Trophoblast cell (in vitro differentiated cells and primary cell): ENCODE data around the gene U2AF1L4.

Experiments
- DNase-seq, 2 donors: peaks; one replicate each; pipeline ENCODE4 v3.0.0-alpha.2; 2016
- H2AFZ ChIP-seq: 2 replicates; pipeline ENCODE4 v1.6.1; 2013; ENCODE audit warnings: low read length, moderate library complexity, mild to moderate bottlenecking; ENCODE audit not compliant: insufficient read depth, poor library complexity
- H2AK5ac ChIP-seq: 2 replicates; pipeline ENCODE4 v1.6.1; 2013; ENCODE audit warnings: mild to moderate bottlenecking, low read length
- H2BK120ac ChIP-seq: 2 replicates; pipeline ENCODE4 v1.6.1; 2013; ENCODE audit warnings: low read length, mild to moderate bottlenecking, moderate library complexity; ENCODE audit not compliant: insufficient read depth, poor library complexity
- H2BK12ac ChIP-seq: 2 replicates; pipeline ENCODE4 v1.6.1; 2013; ENCODE audit warnings: mild to moderate bottlenecking, low read length, moderate library complexity
- H2BK5ac ChIP-seq: 2 replicates; pipeline ENCODE4 v1.6.1; 2013; ENCODE audit warnings: low read length, low read depth, moderate library complexity, mild to moderate bottlenecking; ENCODE audit not compliant: poor library complexity
- H3K14ac ChIP-seq: 2 replicates; pipeline ENCODE4 v1.6.1; 2013; ENCODE audit warnings: mild to moderate bottlenecking, low read length
- H3K18ac ChIP-seq: 2 replicates; pipeline ENCODE4 v1.6.1; 2013; ENCODE audit warnings: mild to moderate bottlenecking, low read length
- H3K23ac ChIP-seq: 2 replicates; pipeline ENCODE4 v1.6.1; 2013; ENCODE audit warnings: low read length
- H3K27ac ChIP-seq: 2 replicates; pipeline ENCODE4 v1.5.1; 2013; ENCODE audit warnings: low read depth, mild to moderate bottlenecking, inconsistent platforms, low read length, moderate library complexity
- H3K27me3 ChIP-seq: 2 replicates; pipeline ENCODE4 v1.6.1; 2013; ENCODE audit warnings: inconsistent platforms, mild to moderate bottlenecking, low read length, moderate library complexity; ENCODE audit not compliant: insufficient read depth
- H3K36me3 ChIP-seq, 2 experiments: 1 replicate in 1 of 2; 2 replicates in 1 of 2; pipeline ENCODE4 v1.6.1; 2013; ENCODE audit warnings: low read length in 2 of 2, mild to moderate bottlenecking in 2 of 2, moderate library complexity in 1 of 2; ENCODE audit not compliant: insufficient read depth in 2 of 2, control insufficient read depth in 1 of 2
- H3K4ac ChIP-seq: 2 replicates; pipeline ENCODE4 v1.6.1; 2013; ENCODE audit warnings: low read depth, mild to moderate bottlenecking, low read length, moderate library complexity
- H3K4me1 ChIP-seq, 2 experiments: 1 replicate in 1 of 2; 2 replicates in 1 of 2; pipeline ENCODE4 v1.6.1; 2013; ENCODE audit warnings: low read length in 2 of 2, mild to moderate bottlenecking in 2 of 2, moderate library complexity in 1 of 2; ENCODE audit not compliant: insufficient read depth in 2 of 2, control insufficient read depth in 1 of 2
- H3K4me2 ChIP-seq: 2 replicates; pipeline ENCODE4 v1.6.1; 2013; ENCODE audit warnings: inconsistent platforms, mild to moderate bottlenecking, low read length, moderate library complexity
- H3K4me3 ChIP-seq: 2 replicates; pipeline ENCODE4 v1.5.1; 2013; ENCODE audit warnings: mild to moderate bottlenecking, low read depth, low read length, inconsistent platforms
- H3K79me1 ChIP-seq: one replicate; pipeline ENCODE4 v1.6.1; 2013; ENCODE audit warnings: low read length
- H3K79me2 ChIP-seq: 2 replicates; pipeline ENCODE4 v1.6.1; 2013; ENCODE audit warnings: low read length, mild to moderate bottlenecking; ENCODE audit not compliant: control insufficient read depth, insufficient read depth, poor library complexity
- H3K9ac ChIP-seq: 2 replicates; pipeline ENCODE4 v1.6.1; 2013; ENCODE audit warnings: mild to moderate bottlenecking, low read length
- H3K9me3 ChIP-seq: 2 replicates; pipeline ENCODE4 v1.6.1; 2013; ENCODE audit warnings: low read depth, mild to moderate bottlenecking, control low read depth, inconsistent platforms, low read length; ENCODE audit not compliant: insufficient read depth
- H4K12ac ChIP-seq: 2 replicates; pipeline ENCODE4 v1.6.1; 2013; ENCODE audit warnings: low read depth, mild to moderate bottlenecking, low read length, moderate library complexity
- H4K8ac ChIP-seq: 2 replicates; pipeline ENCODE4 v1.6.1; 2013; ENCODE audit warnings: low read depth, mild to moderate bottlenecking, low read length, moderate library complexity
- H4K91ac ChIP-seq: one replicate; pipeline ENCODE4 v1.6.1; 2013; ENCODE audit warnings: low read depth, mild to moderate bottlenecking, low read length, moderate library complexity
- WGBS: extraction: QIAGEN DNeasy Blood & Tissue Kit; methylation state at CpG from one replicate; pipeline ENCODE4 v1.1.7; 2013; ENCODE audit warnings: missing lambda C conversion rate; ENCODE audit not compliant: insufficient read length, insufficient coverage; ENCODE audit errors: extremely low coverage; 5-methylcytosine and 5-hydroxymethylcytosine counted together

U2AF1L4 gene

GRCh38 chr19:35784503-35785338 is 39.5 kb upstream of the U2AF1L4 start:
- Histone ChIP-seq H2BK5ac (no peak overlapping the region), H2AFZ (no peak overlapping the region), H3K79me2 (no peaks in the 10 kb centered on the region), H4K12ac (no peak overlapping the region), H3K18ac (no peak overlapping the region), H4K91ac (no peak overlapping the region), H3K4me2 (peak overlapping the region; percentile 13), H2AK5ac (no peak overlapping the region), H3K4me3 (peak overlapping the region; percentile 23), H3K27me3 (no peaks in the 10 kb centered on the region), H3K36me3 (peaks cover 11 to 15% of the 10 kb centered on the region in 2 experiments), H3K27ac (no peak overlapping the region), H3K9me3 (peaks cover 5% of the 10 kb centered on the region), H3K14ac (no peak overlapping the region), H2BK12ac (no peak overlapping the region), H3K4me1 (peaks cover 0 to 5% of the 10 kb centered on the region in 2 experiments), H3K79me1 (no peaks in the 10 kb centered on the region), H2BK120ac (no peak overlapping the region), H3K9ac (no peak overlapping the region), H4K8ac (no peak overlapping the region), H3K23ac (no peak overlapping the region), H3K4ac (no peak overlapping the region)
- no peak for DNase-seq
- WGBS: no CpG with 5 or more reads among the region's 45 CpGs

GRCh38 chr19:35783469-35784434 is 38.5 kb upstream of the U2AF1L4 start:
- Histone ChIP-seq H3K9ac (no peak overlapping the region), H2BK12ac (no peak overlapping the region), H2BK120ac (no peak overlapping the region), H2AFZ (no peak overlapping the region), H3K79me1 (no peaks in the 10 kb centered on the region), H3K79me2 (no peaks in the 10 kb centered on the region), H4K91ac (no peak overlapping the region), H3K18ac (no peak overlapping the region), H3K4me2 (no peak overlapping the region), H3K4me1 (peaks cover 0 to 5% of the 10 kb centered on the region in 2 experiments), H4K8ac (no peak overlapping the region), H3K4ac (no peak overlapping the region), H2AK5ac (no peak overlapping the region), H3K27ac (no peak overlapping the region), H3K27me3 (no peaks in the 10 kb centered on the region), H4K12ac (no peak overlapping the region), H3K23ac (no peak overlapping the region), H3K14ac (no peak overlapping the region), H3K36me3 (peaks cover 13 to 15% of the 10 kb centered on the region in 2 experiments), H3K9me3 (peaks cover 3% of the 10 kb centered on the region), H3K4me3 (no peak overlapping the region), H2BK5ac (no peak overlapping the region)
- no CpG with 5 or more reads among the region's 28 CpGs for WGBS
- no peak for DNase-seq

GRCh38 chr19:35782589-35782988 is 37.4 kb upstream of the U2AF1L4 start:
- WGBS: no CpG with 5 or more reads among the region's 12 CpGs
- Histone ChIP-seq H3K79me1 (no peaks in the 10 kb centered on the region), H4K8ac (no peak overlapping the region), H3K27ac (no peak overlapping the region), H4K91ac (no peak overlapping the region), H3K4me3 (no peak overlapping the region), H3K9me3 (peaks cover 3% of the 10 kb centered on the region), H3K4ac (no peak overlapping the region), H2BK120ac (no peak overlapping the region), H2BK5ac (no peak overlapping the region), H3K23ac (no peak overlapping the region), H2AK5ac (no peak overlapping the region), H3K14ac (no peak overlapping the region), H3K9ac (no peak overlapping the region), H3K4me1 (peaks cover 3 to 7% of the 10 kb centered on the region in 2 experiments), H3K79me2 (no peaks in the 10 kb centered on the region), H4K12ac (no peak overlapping the region), H3K4me2 (no peak overlapping the region), H2AFZ (no peak overlapping the region), H2BK12ac (no peak overlapping the region), H3K36me3 (peaks cover 14 to 15% of the 10 kb centered on the region in 2 experiments), H3K27me3 (no peaks in the 10 kb centered on the region), H3K18ac (no peak overlapping the region)
- no peak for DNase-seq

GRCh38 chr19:35781650-35782049 is 36.4 kb upstream of the U2AF1L4 start:
- no peak overlapping the region for H2AK5ac ChIP-seq
- H2BK120ac ChIP-seq: no peak overlapping the region
- H4K12ac ChIP-seq: no peak overlapping the region
- H2BK5ac ChIP-seq: no peak overlapping the region
- H3K14ac ChIP-seq: no peak overlapping the region
- no peak overlapping the region for H2AFZ ChIP-seq
- no peak overlapping the region for H4K8ac ChIP-seq
- no peak overlapping the region for H4K91ac ChIP-seq
- no CpG with 5 or more reads among the region's 9 CpGs for WGBS
- no peaks in the 10 kb centered on the region for H3K27me3 ChIP-seq
- H3K4me3 ChIP-seq: no peak overlapping the region
- H3K4me2 ChIP-seq: no peak overlapping the region
- H3K9me3 ChIP-seq: peaks cover 3% of the 10 kb centered on the region
- no peak overlapping the region for H3K4ac ChIP-seq
- no peak overlapping the region for H3K27ac ChIP-seq
- no peak overlapping the region for H2BK12ac ChIP-seq
- no peaks in the 10 kb centered on the region for H3K79me2 ChIP-seq
- no peak overlapping the region for H3K18ac ChIP-seq
- no peak overlapping the region for H3K23ac ChIP-seq
- H3K79me1 ChIP-seq: no peaks in the 10 kb centered on the region
- H3K36me3 ChIP-seq: peaks cover 13 to 14% of the 10 kb centered on the region in 2 experiments
- no peak overlapping the region for H3K9ac ChIP-seq
- peaks cover 4 to 14% of the 10 kb centered on the region in 2 experiments for H3K4me1 ChIP-seq
- no peak for DNase-seq
